HL-60 (cell line): Measurements from ENCODE around the gene MGME1.

Experiments
- DNase-seq, 2 experiments: peaks; one replicate each; pipeline ENCODE4 v3.0.0-alpha.2; 2010 to 2020; ENCODE audit warnings: low read depth in 1 of 2, low spot score in 1 of 2
- H3K27ac ChIP-seq: fragments of 250-450 bp; sonication (Bioruptor Pico); replicated peaks from 2 replicates; pipeline ENCODE4 v1.5.1; 2020; ENCODE audit warnings: mild to moderate bottlenecking, moderate library complexity
- H3K27me3 ChIP-seq: fragments of 250-450 bp; sonication (Bioruptor Pico); 2 replicates; pipeline ENCODE4 v1.5.1; 2021; ENCODE audit warnings: mild to moderate bottlenecking, moderate library complexity; ENCODE audit not compliant: insufficient read depth, poor library complexity, severe bottlenecking
- H3K4me3 ChIP-seq: replicated peaks from 2 replicates; pipeline ENCODE4 v1.5.1; 2011; ENCODE audit warnings: mild to moderate bottlenecking, control low read depth, low read length; ENCODE audit not compliant: insufficient read depth
- GABPA ChIP-seq: IDR thresholded peaks from 2 replicates; pipeline ENCODE4 v1.6.1; 2012; ENCODE audit warnings: low read depth
- POLR2AphosphoS5 ChIP-seq: IDR thresholded peaks from 2 replicates; pipeline ENCODE4 v1.6.1; 2012; ENCODE audit warnings: low read depth
- SPI1 ChIP-seq: IDR thresholded peaks from 2 replicates; pipeline ENCODE4 v1.6.1; 2012; ENCODE audit warnings: low read depth, mild to moderate bottlenecking, borderline replicate concordance
- TF ChIP-seq, protein P1 (sequence below): IDR thresholded peaks from one replicate; pipeline ENCODE4 v1.5.1; 2011; ENCODE audit warnings: low read length, control low read depth, inconsistent platforms; ENCODE audit not compliant: insufficient read depth
- TF ChIP-seq, protein P2 (sequence below): IDR thresholded peaks from 2 replicates; pipeline ENCODE4 v1.6.1; 2012; ENCODE audit warnings: low read depth; ENCODE audit not compliant: insufficient replicate concordance

The MGME1 gene

DNA sequence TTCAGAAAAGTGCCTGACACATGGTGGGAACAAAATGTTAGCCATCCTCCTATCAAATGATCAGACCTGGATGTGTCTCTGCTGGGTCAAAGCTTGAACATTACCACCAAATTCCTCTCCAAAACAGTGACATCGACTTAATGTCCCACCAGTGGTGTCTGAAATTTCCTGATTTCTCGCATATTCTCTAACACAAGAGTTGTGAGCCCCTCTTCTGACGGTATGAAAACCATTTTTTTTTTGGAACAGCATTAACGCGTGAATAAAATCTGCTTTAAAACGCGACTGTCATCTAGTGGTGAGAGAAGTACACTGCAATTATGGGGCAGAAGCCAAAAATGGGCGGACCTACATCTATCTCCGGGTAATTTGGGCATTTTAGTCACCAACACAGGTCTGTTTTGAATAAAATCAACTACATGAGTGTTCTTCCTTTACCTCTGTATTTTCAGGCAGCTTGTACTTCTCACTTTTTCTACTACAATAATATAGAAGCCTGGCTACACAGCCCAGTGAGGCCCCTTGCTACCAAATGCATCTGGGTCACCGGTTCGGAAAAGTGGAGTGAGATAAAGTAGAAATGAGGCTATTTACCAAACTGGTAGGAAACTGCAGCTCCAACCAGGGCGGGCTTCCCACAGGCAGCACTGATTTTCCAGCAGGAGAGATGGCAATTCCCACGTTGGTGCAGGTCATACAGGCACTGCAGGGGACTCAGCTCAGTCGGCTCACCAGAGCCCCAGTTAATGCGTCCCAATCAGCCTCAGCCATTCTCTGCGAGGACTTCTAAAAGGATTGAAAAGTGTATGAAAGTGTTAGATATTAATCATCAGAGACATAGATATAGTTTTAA, 27.4 kb downstream of the MGME1 start:
- DNase-seq, result peak; percentile 28 to 37
- no peaks in the 10 kb centered on the region for H3K27me3 ChIP-seq
- no peak for TF ChIP-seq SPI1
- TF ChIP-seq, protein P1, sequence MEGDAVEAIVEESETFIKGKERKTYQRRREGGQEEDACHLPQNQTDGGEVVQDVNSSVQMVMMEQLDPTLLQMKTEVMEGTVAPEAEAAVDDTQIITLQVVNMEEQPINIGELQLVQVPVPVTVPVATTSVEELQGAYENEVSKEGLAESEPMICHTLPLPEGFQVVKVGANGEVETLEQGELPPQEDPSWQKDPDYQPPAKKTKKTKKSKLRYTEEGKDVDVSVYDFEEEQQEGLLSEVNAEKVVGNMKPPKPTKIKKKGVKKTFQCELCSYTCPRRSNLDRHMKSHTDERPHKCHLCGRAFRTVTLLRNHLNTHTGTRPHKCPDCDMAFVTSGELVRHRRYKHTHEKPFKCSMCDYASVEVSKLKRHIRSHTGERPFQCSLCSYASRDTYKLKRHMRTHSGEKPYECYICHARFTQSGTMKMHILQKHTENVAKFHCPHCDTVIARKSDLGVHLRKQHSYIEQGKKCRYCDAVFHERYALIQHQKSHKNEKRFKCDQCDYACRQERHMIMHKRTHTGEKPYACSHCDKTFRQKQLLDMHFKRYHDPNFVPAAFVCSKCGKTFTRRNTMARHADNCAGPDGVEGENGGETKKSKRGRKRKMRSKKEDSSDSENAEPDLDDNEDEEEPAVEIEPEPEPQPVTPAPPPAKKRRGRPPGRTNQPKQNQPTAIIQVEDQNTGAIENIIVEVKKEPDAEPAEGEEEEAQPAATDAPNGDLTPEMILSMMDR, result peak; percentile 98
- no peak overlapping the region for H3K4me3 ChIP-seq
- H3K27ac ChIP-seq, result no peak overlapping the region

DNA sequence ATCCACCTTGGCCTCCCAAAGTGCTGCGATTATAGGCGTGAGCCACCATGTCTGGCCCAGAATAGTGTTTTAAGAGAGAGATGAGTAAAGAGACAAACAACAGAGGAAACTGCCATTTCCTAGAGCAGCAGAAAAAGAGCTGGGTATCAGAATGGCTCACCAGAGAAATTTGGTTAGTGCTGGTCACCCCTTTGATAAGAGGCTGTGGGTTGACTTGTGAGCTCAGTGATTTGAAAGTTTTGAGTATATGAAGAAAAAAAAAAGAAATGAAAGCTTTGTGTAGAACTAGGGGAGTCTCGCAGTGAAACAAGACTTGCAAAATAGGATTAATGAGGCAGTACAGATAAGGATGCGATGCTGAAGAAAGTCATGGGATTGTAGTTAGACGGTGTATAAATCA, 29.6 kb downstream of the MGME1 start:
- no peaks in the 10 kb centered on the region for H3K27me3 ChIP-seq
- no peak for DNase-seq
- H3K27ac ChIP-seq, result no peak overlapping the region
- TF ChIP-seq, protein P1, result no peak
- no peak for TF ChIP-seq GABPA
- TF ChIP-seq SPI1, result no peak
- TF ChIP-seq POLR2AphosphoS5, result no peak
- TF ChIP-seq, protein P2, sequence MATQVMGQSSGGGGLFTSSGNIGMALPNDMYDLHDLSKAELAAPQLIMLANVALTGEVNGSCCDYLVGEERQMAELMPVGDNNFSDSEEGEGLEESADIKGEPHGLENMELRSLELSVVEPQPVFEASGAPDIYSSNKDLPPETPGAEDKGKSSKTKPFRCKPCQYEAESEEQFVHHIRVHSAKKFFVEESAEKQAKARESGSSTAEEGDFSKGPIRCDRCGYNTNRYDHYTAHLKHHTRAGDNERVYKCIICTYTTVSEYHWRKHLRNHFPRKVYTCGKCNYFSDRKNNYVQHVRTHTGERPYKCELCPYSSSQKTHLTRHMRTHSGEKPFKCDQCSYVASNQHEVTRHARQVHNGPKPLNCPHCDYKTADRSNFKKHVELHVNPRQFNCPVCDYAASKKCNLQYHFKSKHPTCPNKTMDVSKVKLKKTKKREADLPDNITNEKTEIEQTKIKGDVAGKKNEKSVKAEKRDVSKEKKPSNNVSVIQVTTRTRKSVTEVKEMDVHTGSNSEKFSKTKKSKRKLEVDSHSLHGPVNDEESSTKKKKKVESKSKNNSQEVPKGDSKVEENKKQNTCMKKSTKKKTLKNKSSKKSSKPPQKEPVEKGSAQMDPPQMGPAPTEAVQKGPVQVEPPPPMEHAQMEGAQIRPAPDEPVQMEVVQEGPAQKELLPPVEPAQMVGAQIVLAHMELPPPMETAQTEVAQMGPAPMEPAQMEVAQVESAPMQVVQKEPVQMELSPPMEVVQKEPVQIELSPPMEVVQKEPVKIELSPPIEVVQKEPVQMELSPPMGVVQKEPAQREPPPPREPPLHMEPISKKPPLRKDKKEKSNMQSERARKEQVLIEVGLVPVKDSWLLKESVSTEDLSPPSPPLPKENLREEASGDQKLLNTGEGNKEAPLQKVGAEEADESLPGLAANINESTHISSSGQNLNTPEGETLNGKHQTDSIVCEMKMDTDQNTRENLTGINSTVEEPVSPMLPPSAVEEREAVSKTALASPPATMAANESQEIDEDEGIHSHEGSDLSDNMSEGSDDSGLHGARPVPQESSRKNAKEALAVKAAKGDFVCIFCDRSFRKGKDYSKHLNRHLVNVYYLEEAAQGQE, result no peak
- H3K4me3 ChIP-seq, result no peak overlapping the region

DNA sequence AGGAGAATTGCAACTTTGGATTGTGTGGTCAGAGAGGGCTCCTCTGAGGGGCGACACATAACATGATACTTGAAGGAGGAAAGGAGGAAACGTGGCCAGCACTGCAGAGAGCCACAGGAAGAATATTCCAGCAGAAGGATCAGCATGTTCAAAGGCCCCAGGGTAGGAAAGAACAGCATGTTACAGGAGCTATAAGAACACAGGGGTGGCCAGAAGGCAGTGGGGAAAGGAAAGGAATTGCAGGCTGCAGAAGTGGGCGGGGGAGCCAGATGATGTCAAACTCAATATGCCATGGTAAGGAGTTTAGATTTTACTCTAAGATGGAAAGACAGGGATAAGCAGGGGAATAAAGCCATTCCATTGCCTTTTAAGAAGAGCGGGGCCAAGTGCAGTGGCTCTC, 30.7 kb downstream of the MGME1 start:
- Histone ChIP-seq H3K27ac (no peak overlapping the region), H3K27me3 (no peaks in the 10 kb centered on the region), H3K4me3 (no peak overlapping the region)
- TF ChIP-seq, protein P2, result no peak
- TF ChIP-seq POLR2AphosphoS5 (no peak), GABPA (no peak)
- TF ChIP-seq, protein P1, result no peak
- DNase-seq, result no peak
